K562 (cell line): ENCODE measurements around the gene GLG1. TPM values are rescaled to one million over a fixed set of nuclear protein-coding genes. Genes with fewer than 3 reads are reported as not detected.

ENCODE experiments used
- ATAC-seq: fragments of 200-7000 bp; cut with Tn5 transposase; 3 replicates; pipeline ENCODE4 v1.9.1; 2020; ENCODE audit warnings: moderate library complexity
- BruUV-seq: library from RNA; stranded (reverse); fragments of 400-500 nt; replicated peaks from 2 replicates; lab custom pipeline; 2021; lab: Mats Ljungman, UMichigan
- CTCF ChIA-PET: fragments of 300-600 bp; formaldehyde crosslinking; extraction: SDS; loops from one replicate; lab custom pipeline; 2021; ENCODE audit warnings: low intra/inter-chr PET ratio; lab: Yijun Ruan, JAX
- POLR2A ChIA-PET: fragments of 300-600, 350-650 bp; sonication (Branson Sonifier 250); formaldehyde crosslinking; extraction: SDS; loops from one replicate; lab custom pipeline; 2021; ENCODE audit warnings: antibody characterized with exemption, inconsistent platforms; lab: Yijun Ruan, JAX
- DNase-seq, 4 experiments: peaks; one replicate each; pipeline versions ENCODE4 v3.0.0 to v3.0.0-alpha.2; 2011 to 2018; ENCODE audit warnings: low spot score in 3 of 4, mixed read lengths in 3 of 4; ENCODE audit errors: extremely low read depth in 1 of 4
- FAIRE-seq: peaks from 2 replicates; lab custom pipeline; 2011; peaks lifted over from hg19 to GRCh38; lab: Jason Lieb, UNC
- H2AFZ ChIP-seq: 2 replicates; pipeline ENCODE4 v1.6.0; 2011; ENCODE audit warnings: low read depth, low read length, control low read depth, inconsistent platforms
- H3K27ac ChIP-seq: fragments of 200-600 bp; 3 replicates; pipeline ENCODE4 v1.8.0; 2011; ENCODE audit warnings: low read depth, mild to moderate bottlenecking, control low read depth, inconsistent platforms, low read length, moderate library complexity, mixed read lengths; ENCODE audit errors: extremely low read depth
- H3K27me3 ChIP-seq, 2 experiments: fragments of 300-600 bp in 1 of 2; 2 replicates in 1 of 2; 3 replicates in 1 of 2; pipeline versions ENCODE4 v1.6.0 to v1.8.0; 2011; ENCODE audit warnings: inconsistent platforms in 2 of 2, low read length in 2 of 2, mild to moderate bottlenecking in 1 of 2, mixed read lengths in 1 of 2, moderate library complexity in 1 of 2; ENCODE audit not compliant: control insufficient read depth in 2 of 2, insufficient read depth in 2 of 2
- H3K36me3 ChIP-seq: fragments of 300-600 bp; 3 replicates; pipeline ENCODE4 v1.8.0; 2011; ENCODE audit warnings: mild to moderate bottlenecking, low read length, inconsistent platforms; ENCODE audit not compliant: control insufficient read depth, insufficient read depth
- H3K4me1 ChIP-seq, 2 experiments: fragments of 200-600 bp in 1 of 2; replicated peaks in 1 of 2; 2 replicates in 1 of 2; 3 replicates in 1 of 2; pipeline versions ENCODE4 v1.5.1 to v1.8.0; 2011; ENCODE audit warnings: inconsistent platforms in 2 of 2, low read length in 2 of 2, mild to moderate bottlenecking in 1 of 2, mixed read lengths in 1 of 2, moderate library complexity in 1 of 2; ENCODE audit not compliant: control insufficient read depth in 2 of 2, insufficient read depth in 2 of 2
- H3K4me2 ChIP-seq: 2 replicates; pipeline ENCODE4 v1.6.1; 2011; ENCODE audit warnings: low read length, control low read depth, inconsistent platforms, mixed read lengths; ENCODE audit not compliant: insufficient read depth
- H3K4me3 ChIP-seq: fragments of 200-600 bp; sonication (generic), shearing (Covaris generic); 2 replicates; pipeline ENCODE4 v1.5.1; 2016; ENCODE audit warnings: control low read depth, inconsistent platforms
- H3K79me2 ChIP-seq: fragments of 200-600 bp; 3 replicates; pipeline ENCODE4 v1.8.0; 2011; ENCODE audit warnings: low read length, inconsistent platforms; ENCODE audit not compliant: control insufficient read depth, insufficient read depth
- H3K9ac ChIP-seq, 2 experiments: 2 replicates each; pipeline versions ENCODE4 v1.6.0 to v1.6.1; 2011; ENCODE audit warnings: low read depth in 2 of 2, low read length in 2 of 2, control low read depth in 1 of 2, inconsistent platforms in 1 of 2, mild to moderate bottlenecking in 1 of 2, mixed read lengths in 1 of 2; ENCODE audit not compliant: insufficient read depth in 1 of 2
- H3K9me1 ChIP-seq: one replicate; pipeline ENCODE4 v1.6.0; 2011; ENCODE audit warnings: inconsistent platforms, mild to moderate bottlenecking, low read length, moderate library complexity; ENCODE audit not compliant: control insufficient read depth, insufficient read depth
- H3K9me3 ChIP-seq: replicated peaks from 2 replicates; pipeline ENCODE4 v1.5.1; 2011; ENCODE audit warnings: low read depth, low read length, inconsistent platforms; ENCODE audit not compliant: control insufficient read depth, insufficient read depth
- H4K20me1 ChIP-seq: replicated peaks from 2 replicates; pipeline ENCODE4 v1.6.1; 2011; ENCODE audit warnings: low read length, inconsistent platforms, mixed read lengths; ENCODE audit not compliant: control insufficient read depth, insufficient read depth
- BRF2 ChIP-seq: IDR thresholded peaks from 3 replicates; pipeline ENCODE4 v1.6.1; 2011; ENCODE audit warnings: borderline replicate concordance, mild to moderate bottlenecking; ENCODE audit not compliant: insufficient read length, insufficient read depth
- FOSL1 ChIP-seq: fragments of 200-800 bp; sonication (Bioruptor generic); conservative IDR thresholded peaks from 2 replicates; pipeline ENCODE4 v1.6.1; 2016; ENCODE audit warnings: missing genetic modification characterization, missing compliant biosample characterization
- HMBOX1 ChIP-seq: sonication (generic); IDR thresholded peaks from 2 replicates; pipeline ENCODE4 v1.6.1; 2016
- HMG20A ChIP-seq: fragments of 450-650 bp; formaldehyde crosslinking; conservative IDR thresholded peaks from 2 replicates; pipeline ENCODE4 v1.4.0; 2020; ENCODE audit warnings: mild to moderate bottlenecking, mixed read lengths
- JUN ChIP-seq, 2 experiments: sonication (generic) in 1 of 2; formaldehyde crosslinking in 1 of 2; IDR thresholded peaks; 2 replicates each; pipeline versions ENCODE4 v1.6.1 to v1.8.0; 2012 to 2022; ENCODE audit warnings: borderline replicate concordance in 2 of 2, mild to moderate bottlenecking in 2 of 2, improper control_type of control experiment in 1 of 2, low read depth in 1 of 2, low read length in 1 of 2, missing genetic modification reagents in 1 of 2
- JUND ChIP-seq, 2 experiments: IDR thresholded peaks; 2 replicates in 1 of 2; 3 replicates in 1 of 2; pipeline ENCODE4 v1.6.1; 2011; ENCODE audit warnings: borderline replicate concordance in 2 of 2, low read depth in 2 of 2, low read length in 2 of 2, improper control_type of control experiment in 1 of 2, missing biosample characterization in 1 of 2, missing genetic modification characterization in 1 of 2, missing genetic modification reagents in 1 of 2
- MEF2D ChIP-seq: conservative IDR thresholded peaks from 2 replicates; pipeline ENCODE4 v1.6.1; 2016; ENCODE audit warnings: low read depth, missing genetic modification characterization, missing compliant biosample characterization
- PTBP1 ChIP-seq: fragments of 200-400 bp; formaldehyde crosslinking; IDR thresholded peaks from 2 replicates; pipeline ENCODE4 v1.6.1; 2017; ENCODE audit warnings: low read depth, low read length
- SMAD2 ChIP-seq: fragments of 150-350 bp; IDR thresholded peaks from 2 replicates; pipeline ENCODE4 v1.6.1; 2014; ENCODE audit warnings: low read depth, mild to moderate bottlenecking, low read length
- STAT5A ChIP-seq: IDR thresholded peaks from 2 replicates; pipeline ENCODE4 v1.6.1; 2012; ENCODE audit warnings: low read length, inconsistent platforms, borderline replicate concordance
- ZEB2 ChIP-seq: fragments of 450-650 bp; IDR thresholded peaks from 2 replicates; pipeline ENCODE4 v1.6.1; 2016
- ZNF217 ChIP-seq: sonication (generic); formaldehyde crosslinking; IDR thresholded peaks from 2 replicates; pipeline ENCODE4 v1.8.0; 2022; ENCODE audit warnings: mild to moderate bottlenecking, missing genetic modification reagents
- ZNF324 ChIP-seq: fragments of 250-450 bp; sonication (Bioruptor Pico); IDR thresholded peaks from 2 replicates; pipeline ENCODE4 v1.4.0; 2020; ENCODE audit warnings: mild to moderate bottlenecking
- WGBS: fragments of 100-300 bp; shearing (Covaris generic); methylation state at CpG from one replicate; pipeline ENCODE4 v1.1.6; 2016; ENCODE audit warnings: low coverage, mixed read lengths; ENCODE audit not compliant: insufficient coverage; ENCODE audit errors: missing lambda C conversion rate; 5-methylcytosine and 5-hydroxymethylcytosine counted together
- in situ Hi-C: fragments of 300-500 bp; cut with MboI; formaldehyde crosslinking; loops from 4 replicates; pipeline ENCODE4 v1.15.0; 2018; ENCODE audit warnings: inconsistent platforms, mixed read lengths
- intact Hi-C: fragments of 100-400 bp; cut with micrococcal nuclease; formaldehyde crosslinking; loops from 2 replicates; pipeline ENCODE4 v1.14.2; 2022
- polyA plus RNA-seq, 8 experiments: library from polyadenylated mRNA; depleted of rRNA in 4 of 8; stranded (reverse) in 5 of 8; unstranded in 3 of 8; fragments of >200 nt; fragmentation: Nextera tagmentation in 2 of 8; fragmentation: Illumina TruSeq in 1 of 8; extraction: Ambion mirVana in 2 of 8; extraction: Trizol in 1 of 8; gene quantifications; 2 replicates each; pipeline versions ENCODE4 v1.2.1 to v1.2.3, GENCODE V29; 2011 to 2014; ENCODE audit warnings: inconsistent platforms in 1 of 8, missing spikeins in 1 of 8
- total RNA-seq, 7 experiments: library from RNA; depleted of rRNA in 6 of 7; stranded (reverse); fragments of >200 nt in 6 of 7; fragmentation: Illumina TruSeq in 2 of 7; extraction: Trizol in 2 of 7; gene quantifications; 2 replicates each; pipeline versions ENCODE4 v1.2.1 to v1.2.3, GENCODE V29; 2011 to 2021; ENCODE audit warnings: low replicate concordance in 1 of 7
- TF ChIP-seq, protein P1 (sequence below): sonication (generic); formaldehyde crosslinking; IDR thresholded peaks from 2 replicates; pipeline ENCODE4 v1.8.0; 2022; ENCODE audit warnings: mild to moderate bottlenecking, missing genetic modification reagents
- TF ChIP-seq, protein P2 (sequence below), 3 experiments: fragments of 200-800 bp in 1 of 3; fragments of 250-450 bp in 1 of 3; fragments of 450-650 bp in 1 of 3; sonication (Bioruptor Pico) in 1 of 3; sonication (Bioruptor generic) in 1 of 3; formaldehyde crosslinking in 1 of 3; IDR thresholded peaks; 2 replicates each; pipeline versions ENCODE4 v1.6.1 to v1.8.0; 2016 to 2022; ENCODE audit warnings: mild to moderate bottlenecking in 2 of 3, missing genetic modification characterization in 2 of 3, missing compliant biosample characterization in 1 of 3, moderate library complexity in 1 of 3

GLG1 gene
- total and polyA plus RNA-seq, 9 of the 15 experiments (the other 6 are each of a cell fraction or from before 2014, with no cell fraction given) = 6.2 to 36.0 (median 23.6) TPM

GRCh38 chr16:74448990-74449389 is 157.9 kb downstream of the GLG1 start:
- Histone ChIP-seq H2AFZ (no peak overlapping the region), H3K4me2 (no peak overlapping the region), H3K36me3 (peaks cover 18% of the 10 kb centered on the region; the same call in 2 of the 3 replicates), H3K27me3 (no peaks in the 10 kb centered on the region), H3K9me3 (no peaks in the 10 kb centered on the region), H3K9me1 (no peaks in the 10 kb centered on the region), H4K20me1 (peaks cover 3% of the 10 kb centered on the region; the same call in 1 of the 2 replicates), H3K27ac (no peak overlapping the region), H3K9ac (no peak overlapping the region), H3K4me1 (no peaks in the 10 kb centered on the region; a peak in 1 of 5 replicates), H3K4me3 (no peak overlapping the region), H3K79me2 (no peaks in the 10 kb centered on the region)
- 84% methylated on average over 7 of the region's 8 CpGs for WGBS
- in situ Hi-C loops = no loop called here
- ChIA-PET POLR2A (no interaction called here), CTCF (no interaction called here)
- peak in 2 of 4 experiments; percentile 5 to 18 for DNase-seq
- FAIRE-seq = no peak
- intact Hi-C loops = loop anchor here (5.0 kb wide), 1 partner anchor 103 kb away; no protein-coding TSS in a partner anchor
- BruUV-seq = no TSS peak
- no peak for ATAC-seq
- TF ChIP-seq JUND (IDR thresholded peaks at IDR 0.05; ENCODE audit: borderline replicate concordance, low read depth, low read length) (peak; percentile 47; the same call in 1 of the 2 replicates), JUND (tag; IDR thresholded peaks at IDR 0.05; ENCODE audit: borderline replicate concordance, low read depth, low read length) (no peak; the same call in 2 of the 3 replicates), MEF2D (no peak), SMAD2 (no peak), PTBP1 (no peak), ZNF217 (no peak), BRF2 (no peak), HMG20A (no peak), ZEB2 (no peak), ZNF324 (no peak), STAT5A (no peak), FOSL1 (peak; percentile 81), JUN (IDR thresholded peaks at IDR 0.05; ENCODE audit: borderline replicate concordance, low read depth, low read length) (0 out of 2 replicates have a peak, but pooled peaks have one; percentile 21), JUN (CRISPR knock-in tag; IDR thresholded peaks at IDR 0.05; ENCODE audit: borderline replicate concordance) (no peak), HMBOX1 (no peak)
- TF ChIP-seq, protein P1, sequence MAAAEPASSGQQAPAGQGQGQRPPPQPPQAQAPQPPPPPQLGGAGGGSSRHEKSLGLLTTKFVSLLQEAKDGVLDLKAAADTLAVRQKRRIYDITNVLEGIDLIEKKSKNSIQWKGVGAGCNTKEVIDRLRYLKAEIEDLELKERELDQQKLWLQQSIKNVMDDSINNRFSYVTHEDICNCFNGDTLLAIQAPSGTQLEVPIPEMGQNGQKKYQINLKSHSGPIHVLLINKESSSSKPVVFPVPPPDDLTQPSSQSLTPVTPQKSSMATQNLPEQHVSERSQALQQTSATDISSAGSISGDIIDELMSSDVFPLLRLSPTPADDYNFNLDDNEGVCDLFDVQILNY = no peak
- TF ChIP-seq, protein P2, sequence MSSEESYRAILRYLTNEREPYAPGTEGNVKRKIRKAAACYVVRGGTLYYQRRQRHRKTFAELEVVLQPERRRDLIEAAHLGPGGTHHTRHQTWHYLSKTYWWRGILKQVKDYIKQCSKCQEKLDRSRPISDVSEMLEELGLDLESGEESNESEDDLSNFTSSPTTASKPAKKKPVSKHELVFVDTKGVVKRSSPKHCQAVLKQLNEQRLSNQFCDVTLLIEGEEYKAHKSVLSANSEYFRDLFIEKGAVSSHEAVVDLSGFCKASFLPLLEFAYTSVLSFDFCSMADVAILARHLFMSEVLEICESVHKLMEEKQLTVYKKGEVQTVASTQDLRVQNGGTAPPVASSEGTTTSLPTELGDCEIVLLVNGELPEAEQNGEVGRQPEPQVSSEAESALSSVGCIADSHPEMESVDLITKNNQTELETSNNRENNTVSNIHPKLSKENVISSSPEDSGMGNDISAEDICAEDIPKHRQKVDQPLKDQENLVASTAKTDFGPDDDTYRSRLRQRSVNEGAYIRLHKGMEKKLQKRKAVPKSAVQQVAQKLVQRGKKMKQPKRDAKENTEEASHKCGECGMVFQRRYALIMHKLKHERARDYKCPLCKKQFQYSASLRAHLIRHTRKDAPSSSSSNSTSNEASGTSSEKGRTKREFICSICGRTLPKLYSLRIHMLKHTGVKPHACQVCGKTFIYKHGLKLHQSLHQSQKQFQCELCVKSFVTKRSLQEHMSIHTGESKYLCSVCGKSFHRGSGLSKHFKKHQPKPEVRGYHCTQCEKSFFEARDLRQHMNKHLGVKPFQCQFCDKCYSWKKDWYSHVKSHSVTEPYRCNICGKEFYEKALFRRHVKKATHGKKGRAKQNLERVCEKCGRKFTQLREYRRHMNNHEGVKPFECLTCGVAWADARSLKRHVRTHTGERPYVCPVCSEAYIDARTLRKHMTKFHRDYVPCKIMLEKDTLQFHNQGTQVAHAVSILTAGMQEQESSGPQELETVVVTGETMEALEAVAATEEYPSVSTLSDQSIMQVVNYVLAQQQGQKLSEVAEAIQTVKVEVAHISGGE (CRISPR knock-in tag; IDR thresholded peaks at IDR 0.05) = 0 out of 6 replicates have a peak, but pooled peaks of 1 of the 3 experiments have one; percentile 54
